HUES48 (cell line): ENCODE data around the gene SRMS.
"Not testable (repeated sequence)": the region's sequence is repeated elsewhere in the genome, so short reads cannot be mapped to it uniquely, and the experiment has no call there.

Experiments
- H3K27ac ChIP-seq: one replicate; pipeline ENCODE4 v1.7.0; 2013; ENCODE audit warnings: low read depth, low read length, inconsistent platforms
- H3K27me3 ChIP-seq: 2 replicates; pipeline ENCODE4 v1.6.1; 2013; ENCODE audit warnings: mild to moderate bottlenecking, low read length; ENCODE audit not compliant: control insufficient read depth, insufficient read depth
- H3K36me3 ChIP-seq: 2 replicates; pipeline ENCODE4 v1.6.1; 2013; ENCODE audit warnings: low read length; ENCODE audit not compliant: control insufficient read depth, insufficient read depth
- H3K4me1 ChIP-seq: 2 replicates; pipeline ENCODE4 v1.6.1; 2013; ENCODE audit warnings: mild to moderate bottlenecking, low read length; ENCODE audit not compliant: control insufficient read depth, insufficient read depth
- H3K4me3 ChIP-seq: 2 replicates; pipeline ENCODE4 v1.5.1; 2013; ENCODE audit warnings: mild to moderate bottlenecking, low read depth, low read length
- H3K9ac ChIP-seq: 2 replicates; pipeline ENCODE4 v1.6.1; 2013; ENCODE audit warnings: mild to moderate bottlenecking, low read depth, low read length, moderate library complexity
- H3K9me3 ChIP-seq: 2 replicates; pipeline ENCODE4 v1.6.1; 2013; ENCODE audit warnings: low read length; ENCODE audit not compliant: control insufficient read depth, insufficient read depth

SRMS gene

GRCh38 chr20:63577317-63577894 is 29.9 kb upstream of the SRMS start:
- Histone ChIP-seq H3K9ac (no peak overlapping the region), H3K27me3 (no peaks in the 10 kb centered on the region), H3K4me3 (no peak overlapping the region), H3K9me3 (no peaks in the 10 kb centered on the region), H3K4me1 (peaks cover 9% of the 10 kb centered on the region; the same call in 1 of the 2 replicates), H3K27ac (no peak overlapping the region), H3K36me3 (no peaks in the 10 kb centered on the region)

GRCh38 chr20:63576311-63576710 is 28.8 kb upstream of the SRMS start:
- H3K9me3 ChIP-seq = no peaks in the 10 kb centered on the region
- no peaks in the 10 kb centered on the region for H3K36me3 ChIP-seq
- H3K9ac ChIP-seq = no peak overlapping the region
- no peaks in the 10 kb centered on the region for H3K27me3 ChIP-seq
- H3K4me3 ChIP-seq = no peak overlapping the region
- no peak overlapping the region for H3K27ac ChIP-seq
- H3K4me1 ChIP-seq = peaks cover 9% of the 10 kb centered on the region; the same call in 1 of the 2 replicates

- Histone ChIP-seq H3K27me3 (no peaks in the 10 kb centered on the region), H3K9ac (no peak overlapping the region)
Measured at GRCh38 chr20:63574829-63575743, 27.5 kb upstream of the SRMS start.

GRCh38 chr20:63574156-63574828 is 26.7 kb upstream of the SRMS start, which contains the start of gene HELZ2:
Gene HELZ2 (minus strand): TSS chr20:63574239. CDS start chr20:63572385, 1,854 bp downstream.
- Histone ChIP-seq H3K27me3 (no peaks in the 10 kb centered on the region), H3K9me3 (no peaks in the 10 kb centered on the region), H3K27ac (no peak within 1 kb of the TSS), H3K9ac (no peak within 1 kb of the TSS; the same call in 1 of the 2 replicates), H3K4me1 (peaks cover 9% of the 10 kb centered on the region; the same call in 1 of the 2 replicates), H3K4me3 (peak within 1 kb of the TSS; percentile 68), H3K36me3 (no peaks in the 10 kb centered on the region)

More at GRCh38 chr20:63574829-63575743, 27.5 kb upstream of the SRMS start:
- Histone ChIP-seq H3K27ac (no peak overlapping the region), H3K4me1 (peaks cover 9% of the 10 kb centered on the region; the same call in 1 of the 2 replicates), H3K9me3 (no peaks in the 10 kb centered on the region), H3K36me3 (no peaks in the 10 kb centered on the region), H3K4me3 (no peak overlapping the region)

GRCh38 chr20:63573647-63574131 is 26.1 kb upstream of the SRMS start:
- Histone ChIP-seq H3K9me3 (no peaks in the 10 kb centered on the region), H3K27me3 (no peaks in the 10 kb centered on the region), H3K4me1 (peaks cover 9% of the 10 kb centered on the region; the same call in 1 of the 2 replicates), H3K9ac (no peak overlapping the region), H3K27ac (no peak overlapping the region), H3K36me3 (no peaks in the 10 kb centered on the region), H3K4me3 (peak overlapping the region; percentile 68)

- no peaks in the 10 kb centered on the region for H3K9me3 ChIP-seq
- H3K4me1 ChIP-seq = peaks cover 9% of the 10 kb centered on the region; the same call in 1 of the 2 replicates
- H3K27me3 ChIP-seq = no peaks in the 10 kb centered on the region
- peak overlapping the region; percentile 68 for H3K4me3 ChIP-seq
- no peak overlapping the region for H3K9ac ChIP-seq
- H3K27ac ChIP-seq = no peak overlapping the region
- H3K36me3 ChIP-seq = no peaks in the 10 kb centered on the region
Measured at GRCh38 chr20:63572788-63573646, 25.5 kb upstream of the SRMS start.

- no peaks in the 10 kb centered on the region for H3K36me3 ChIP-seq
- no peak overlapping the region for H3K9ac ChIP-seq
- no peaks in the 10 kb centered on the region for H3K9me3 ChIP-seq
- H3K27ac ChIP-seq = no peak overlapping the region
- no peak overlapping the region for H3K4me3 ChIP-seq
- no peaks in the 10 kb centered on the region for H3K27me3 ChIP-seq
- peaks cover 9% of the 10 kb centered on the region; the same call in 1 of the 2 replicates for H3K4me1 ChIP-seq
Measured at GRCh38 chr20:63572071-63572787, 24.7 kb upstream of the SRMS start.

GRCh38 chr20:63571087-63571478 is 23.5 kb upstream of the SRMS start:
- not testable (repeated sequence) for H3K27me3 ChIP-seq, H3K36me3 ChIP-seq, H3K4me3 ChIP-seq, H3K27ac ChIP-seq, H3K9ac ChIP-seq, H3K9me3 ChIP-seq, H3K4me1 ChIP-seq

- Histone ChIP-seq H3K4me1 (peaks cover 8% of the 10 kb centered on the region; the same call in 1 of the 2 replicates), H3K9me3 (no peaks in the 10 kb centered on the region), H3K36me3 (no peaks in the 10 kb centered on the region), H3K9ac (no peak overlapping the region), H3K27me3 (no peaks in the 10 kb centered on the region), H3K4me3 (no peak overlapping the region), H3K27ac (no peak overlapping the region)
Measured at GRCh38 chr20:63570281-63571086, 22.9 kb upstream of the SRMS start.
